ENCODE measurements around the gene MMP8. TPM values are rescaled to one million over a fixed set of nuclear protein-coding genes. Genes with fewer than 3 reads are reported as not detected.

Gene MMP8
- total RNA-seq, 1 experiment from 2014 or later: not detected

GRCh38 chr11:102685754-102686153 lies 39.0 kb downstream of the MMP8 start:
- Histone ChIP-seq H4K20me1 (ENCODE audit: control insufficient read depth, insufficient read depth, insufficient read length) (no peaks in the 10 kb centered on the region), H4K5ac (ENCODE audit: insufficient read length, low read depth, low read length) (no peak overlapping the region), H3K79me1 (ENCODE audit: insufficient read depth, low read depth, low read length, poor library complexity, severe bottlenecking) (no peaks in the 10 kb centered on the region), H2AFZ (ENCODE audit: low read length) (no peak overlapping the region), H3K14ac (ENCODE audit: insufficient read depth, low read length) (no peak overlapping the region), H3K56ac (ENCODE audit: insufficient read length, low read depth, low read length) (no peak overlapping the region), H2BK20ac (ENCODE audit: low read depth, low read length, poor library complexity, severe bottlenecking) (no peak overlapping the region), H2AK5ac (ENCODE audit: insufficient read length, low read length) (no peak overlapping the region), H3K27me3 (ENCODE audit: insufficient read depth, low read length) (no peaks in the 10 kb centered on the region), H3K18ac (ENCODE audit: insufficient read length, low read depth, low read length) (no peak overlapping the region), H4K8ac (replicated peaks; ENCODE audit: insufficient read length, low read depth, low read length) (no peak overlapping the region), H2BK120ac (ENCODE audit: low read depth, low read length, poor library complexity, severe bottlenecking) (no peak overlapping the region), H3K9me3 (ENCODE audit: control insufficient read depth, low read depth, low read length) (no peaks in the 10 kb centered on the region), H3K4me2 (ENCODE audit: insufficient read depth, insufficient read length, low read length) (no peak overlapping the region), H3K23ac (ENCODE audit: insufficient read length, low read depth, low read length) (no peak overlapping the region), H3K79me2 (ENCODE audit: insufficient read depth, low read length) (no peaks in the 10 kb centered on the region), H4K91ac (ENCODE audit: insufficient read length, low read depth, low read length) (no peak overlapping the region), H2BK15ac (ENCODE audit: low read depth, low read length) (no peak overlapping the region), H2BK5ac (ENCODE audit: insufficient read length, low read length) (no peak overlapping the region), H2BK12ac (ENCODE audit: insufficient read length, low read depth, low read length) (no peak overlapping the region), H3K4me1 (ENCODE audit: insufficient read depth, low read length) (no peaks in the 10 kb centered on the region; the same call in 1 of the 2 replicates), H3K4ac (ENCODE audit: low read depth, low read length) (no peak overlapping the region), H3K9ac (ENCODE audit: extremely low read depth, insufficient read length, low read length) (no peak overlapping the region), H3T11ph (ENCODE audit: low read length) (no peak overlapping the region), H3K27ac (ENCODE audit: insufficient read length, low read depth, low read length) (no peak overlapping the region), H3K23me2 (ENCODE audit: insufficient read length, low read depth, low read length, poor library complexity, severe bottlenecking) (no peaks in the 10 kb centered on the region)
- Mint-ChIP-seq H3K4me1 (peaks cover 15 to 22% of the 10 kb centered on the region in 2 experiments), H3K9me3 (peaks cover 3% of the 10 kb centered on the region in 2 experiments; a peak in 4 of 5 replicates), H3K27ac (no peak overlapping the region), H3K36me3 (ENCODE audit: insufficient read depth in 1 of 3, low read depth in 3 of 3) (peaks cover 0 to 4% (median 2%) of the 10 kb centered on the region in 3 experiments; a peak in 3 of 7 replicates), H3K27me3 (ENCODE audit: low read depth) (no peaks in the 10 kb centered on the region), H3K4me3 (no peak overlapping the region)
- DNase-seq: no peak
- TF ChIP-seq CTCF (conservative IDR thresholded peaks at IDR 0.05): no peak
- no CpG with 5 or more reads among the region's 2 CpGs for WGBS (ENCODE audit: extremely low coverage, insufficient read length, low lambda C conversion rate)
